Suprapubic skin (tissue), 4 donors: ENCODE results near the gene STX11. TPM values are rescaled to one million over a fixed set of nuclear protein-coding genes. Genes with fewer than 3 reads are reported as not detected.
"Not testable (repeated sequence)": the region's sequence is repeated elsewhere in the genome, so short reads cannot be mapped to it uniquely, and the experiment has no call there.

Experiments used
- DNase-seq, 2 donors: peaks; one replicate each; pipeline ENCODE4 v3.0.0-alpha.2; 2019; ENCODE audit warnings: low spot score in 2 of 2
- H3K27ac ChIP-seq: fragments of 200-600 bp; sonication (generic); one replicate; pipeline ENCODE4 v1.5.1; 2019
- H3K27me3 ChIP-seq: fragments of 200-600 bp; sonication (generic); one replicate; pipeline ENCODE4 v1.5.1; 2019
- H3K36me3 ChIP-seq: fragments of 200-600 bp; sonication (generic); one replicate; pipeline ENCODE4 v1.5.1; 2019
- H3K4me1 ChIP-seq: fragments of 200-600 bp; sonication (generic); one replicate; pipeline ENCODE4 v1.5.1; 2019
- H3K4me3 ChIP-seq: fragments of 200-600 bp; sonication (generic); one replicate; pipeline ENCODE4 v1.5.1; 2019; ENCODE audit warnings: mild to moderate bottlenecking
- H3K9me3 ChIP-seq: fragments of 200-600 bp; sonication (generic); one replicate; pipeline ENCODE4 v1.5.1; 2019
- EP300 ChIP-seq: sonication (generic); formaldehyde crosslinking; IDR thresholded peaks from one replicate; pipeline ENCODE4 v1.6.1; 2017; ENCODE audit warnings: antibody characterized with exemption
- POLR2A ChIP-seq, 2 donors: fragments of 450-650 bp; IDR thresholded peaks; one replicate each; pipeline ENCODE4 v1.6.1; 2017; ENCODE audit warnings: antibody characterized with exemption in 2 of 2, mild to moderate bottlenecking in 2 of 2, moderate library complexity in 2 of 2
- POLR2AphosphoS5 ChIP-seq, 3 donors: sonication (generic); formaldehyde crosslinking; IDR thresholded peaks; one replicate each; pipeline ENCODE4 v1.6.1; 2017; ENCODE audit warnings: antibody characterized with exemption in 3 of 3
- WGBS: methylation state at CpG from one replicate; pipeline ENCODE4 v1.1.5; 2018; 5-methylcytosine and 5-hydroxymethylcytosine counted together
- total RNA-seq, 4 donors: library from RNA; depleted of rRNA; stranded (reverse); fragments of >200 nt; gene quantifications; one replicate each; pipeline ENCODE4 v1.1.0, GENCODE V29; 2016
- TF ChIP-seq, protein P1 (sequence below), 2 donors: fragments of 200-600 bp in 1 of 2; fragments of 450-650 bp in 1 of 2; sonication (generic) in 1 of 2; IDR thresholded peaks; one replicate each; pipeline ENCODE4 v1.5.1; 2016 to 2019; ENCODE audit warnings: antibody characterized with exemption in 2 of 2, mild to moderate bottlenecking in 1 of 2, moderate library complexity in 1 of 2

The STX11 gene
- total RNA-seq, 4 donors from 2014 or later: 12.4 to 28.2 (median 17.3) TPM

DNA sequence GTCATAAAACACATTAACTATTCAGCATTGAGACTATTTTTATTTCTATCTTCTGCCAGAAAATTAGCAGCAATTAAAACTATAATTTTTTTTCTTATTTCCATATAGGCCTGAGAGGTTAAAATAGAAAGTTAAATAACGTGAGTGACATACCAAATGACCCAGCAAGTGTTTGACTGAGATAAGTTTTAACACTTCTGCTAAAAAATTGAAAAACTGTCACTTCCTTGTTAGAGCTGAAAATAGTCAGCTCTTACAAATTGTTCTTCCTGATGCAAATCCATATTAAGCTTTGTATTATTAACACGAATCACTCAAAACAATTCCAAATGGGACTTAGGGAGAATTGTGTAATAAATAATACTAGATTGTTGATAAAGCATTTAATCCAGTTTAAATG lies 26.5 kb upstream of the STX11 start:
- Histone ChIP-seq H3K36me3 (no peaks in the 10 kb centered on the region), H3K27me3 (no peaks in the 10 kb centered on the region), H3K4me3 (no peak overlapping the region), H3K9me3 (no peaks in the 10 kb centered on the region), H3K4me1 (no peaks in the 10 kb centered on the region), H3K27ac (no peak overlapping the region)
- 65% methylated on average over 2 of the region's 2 CpGs for WGBS
- no peak for TF ChIP-seq POLR2AphosphoS5 (IDR thresholded peaks at IDR 0.05)
- TF ChIP-seq, protein P1, sequence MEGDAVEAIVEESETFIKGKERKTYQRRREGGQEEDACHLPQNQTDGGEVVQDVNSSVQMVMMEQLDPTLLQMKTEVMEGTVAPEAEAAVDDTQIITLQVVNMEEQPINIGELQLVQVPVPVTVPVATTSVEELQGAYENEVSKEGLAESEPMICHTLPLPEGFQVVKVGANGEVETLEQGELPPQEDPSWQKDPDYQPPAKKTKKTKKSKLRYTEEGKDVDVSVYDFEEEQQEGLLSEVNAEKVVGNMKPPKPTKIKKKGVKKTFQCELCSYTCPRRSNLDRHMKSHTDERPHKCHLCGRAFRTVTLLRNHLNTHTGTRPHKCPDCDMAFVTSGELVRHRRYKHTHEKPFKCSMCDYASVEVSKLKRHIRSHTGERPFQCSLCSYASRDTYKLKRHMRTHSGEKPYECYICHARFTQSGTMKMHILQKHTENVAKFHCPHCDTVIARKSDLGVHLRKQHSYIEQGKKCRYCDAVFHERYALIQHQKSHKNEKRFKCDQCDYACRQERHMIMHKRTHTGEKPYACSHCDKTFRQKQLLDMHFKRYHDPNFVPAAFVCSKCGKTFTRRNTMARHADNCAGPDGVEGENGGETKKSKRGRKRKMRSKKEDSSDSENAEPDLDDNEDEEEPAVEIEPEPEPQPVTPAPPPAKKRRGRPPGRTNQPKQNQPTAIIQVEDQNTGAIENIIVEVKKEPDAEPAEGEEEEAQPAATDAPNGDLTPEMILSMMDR (IDR thresholded peaks at IDR 0.05): no peak
- TF ChIP-seq POLR2A (IDR thresholded peaks at IDR 0.05): no peak
- TF ChIP-seq EP300: no peak
- no peak for DNase-seq

DNA sequence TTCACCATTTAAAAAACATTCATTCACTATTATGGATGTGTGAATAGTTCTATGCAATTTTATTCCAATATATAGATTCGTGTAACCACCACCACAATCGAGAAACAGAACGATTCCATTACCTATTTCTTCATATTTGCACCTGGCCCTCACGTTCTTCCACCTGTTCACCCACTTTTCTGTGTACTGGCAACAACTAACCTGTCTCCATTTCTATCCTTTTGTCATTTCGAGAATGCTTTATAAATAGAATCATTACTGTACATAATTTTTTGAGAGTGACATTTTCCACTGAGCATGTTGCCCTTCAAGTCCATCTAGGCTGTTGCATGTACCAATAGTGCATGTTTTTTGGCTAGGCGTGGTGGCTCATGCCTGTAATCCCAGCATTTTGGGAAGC lies 23.2 kb upstream of the STX11 start:
- Histone ChIP-seq H3K4me3 (no peak overlapping the region), H3K36me3 (no peaks in the 10 kb centered on the region), H3K9me3 (no peaks in the 10 kb centered on the region), H3K27ac (no peak overlapping the region), H3K27me3 (no peaks in the 10 kb centered on the region), H3K4me1 (no peaks in the 10 kb centered on the region)
- TF ChIP-seq POLR2A (IDR thresholded peaks at IDR 0.05): no peak
- DNase-seq: no peak
- WGBS: 85% methylated on average over 6 of the region's 6 CpGs

DNA sequence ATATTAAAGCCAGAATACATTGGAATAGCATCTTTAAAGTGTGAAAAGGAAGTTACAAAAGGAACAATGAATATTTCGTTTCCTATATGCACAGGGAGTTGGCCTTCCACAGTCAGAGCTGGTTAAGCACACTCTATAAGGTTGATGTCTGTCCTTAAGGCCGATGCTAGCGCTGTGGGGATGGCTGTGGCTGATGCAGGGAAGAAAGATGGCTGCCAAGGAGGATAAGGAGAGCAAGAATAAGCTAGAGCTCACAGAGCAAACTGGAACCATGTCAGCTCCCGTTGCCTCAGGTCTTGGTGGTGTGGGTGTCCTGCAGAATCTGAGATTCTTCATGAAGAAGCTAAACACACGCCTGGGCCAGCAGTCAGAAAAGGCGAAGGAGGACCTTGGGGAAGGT lies 20.8 kb upstream of the STX11 start:
- Histone ChIP-seq H3K9me3 (no peaks in the 10 kb centered on the region), H3K27ac (no peak overlapping the region), H3K4me3 (no peak overlapping the region), H3K36me3 (no peaks in the 10 kb centered on the region), H3K4me1 (no peaks in the 10 kb centered on the region), H3K27me3 (no peaks in the 10 kb centered on the region)
- 89% methylated on average over 6 of the region's 6 CpGs for WGBS
- TF ChIP-seq EP300 (no peak), POLR2A (IDR thresholded peaks at IDR 0.05) (no peak), POLR2AphosphoS5 (IDR thresholded peaks at IDR 0.05) (no peak)
- TF ChIP-seq, protein P1 (IDR thresholded peaks at IDR 0.05): no peak
- DNase-seq: no peak

DNA sequence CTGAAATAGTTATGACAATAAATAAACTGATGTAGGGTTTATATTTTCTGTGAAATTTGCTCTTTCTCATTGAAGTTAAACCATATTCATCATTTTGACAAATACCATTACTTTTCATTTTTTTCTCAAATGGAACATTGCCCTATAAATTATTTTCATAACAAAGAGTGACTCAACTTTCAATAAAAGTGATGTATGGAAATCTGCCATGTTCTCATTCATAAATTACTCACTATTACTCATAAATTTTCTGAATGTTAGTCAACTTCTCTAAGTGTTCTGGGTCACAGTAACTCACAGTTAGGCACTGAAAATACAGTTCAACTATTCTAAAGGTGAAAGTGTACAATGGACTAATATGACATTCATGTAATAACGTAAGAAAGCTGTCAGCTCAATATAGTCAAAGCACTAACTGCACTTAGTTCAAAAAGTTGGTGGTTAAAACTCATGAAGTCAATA lies 19.0 kb upstream of the STX11 start:
- Histone ChIP-seq H3K9me3 (no peaks in the 10 kb centered on the region), H3K36me3 (no peaks in the 10 kb centered on the region), H3K4me1 (no peaks in the 10 kb centered on the region), H3K4me3 (no peak overlapping the region), H3K27me3 (no peaks in the 10 kb centered on the region), H3K27ac (no peak overlapping the region)
- TF ChIP-seq EP300 (no peak), POLR2AphosphoS5 (IDR thresholded peaks at IDR 0.05) (no peak), POLR2A (IDR thresholded peaks at IDR 0.05) (no peak)
- TF ChIP-seq, protein P1 (IDR thresholded peaks at IDR 0.05): no peak
- 44% methylated on average over 1 of the region's 1 CpG for WGBS
- DNase-seq: no peak

DNA sequence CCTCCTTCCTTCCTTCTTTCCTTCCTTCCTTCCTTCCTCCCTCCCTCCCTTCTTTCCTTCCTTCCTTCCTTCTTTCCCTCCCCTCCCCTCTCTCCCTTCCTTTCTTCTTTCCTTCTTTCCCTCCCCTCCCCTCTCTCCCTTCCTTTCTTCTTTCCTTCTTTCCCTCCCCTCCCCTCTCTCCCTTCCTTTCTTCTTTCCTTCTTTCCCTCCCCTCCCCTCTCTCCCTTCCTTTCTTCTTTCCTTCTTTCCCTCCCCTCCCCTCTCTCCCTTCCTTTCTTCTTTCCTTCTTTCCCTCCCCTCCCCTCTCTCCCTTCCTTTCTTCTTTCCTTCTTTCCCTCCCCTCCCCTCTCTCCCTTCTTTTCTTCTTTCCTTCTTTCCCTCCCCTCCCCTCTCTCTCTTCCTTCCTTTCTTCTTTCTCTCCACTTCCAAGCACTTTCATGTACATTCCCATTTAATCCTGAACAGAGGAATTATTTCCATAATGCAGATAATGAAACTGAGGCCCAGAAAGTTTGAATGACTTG lies 18.1 kb upstream of the STX11 start:
- not testable (repeated sequence) for DNase-seq, H3K27me3 ChIP-seq, H3K27ac ChIP-seq, H3K36me3 ChIP-seq, H3K4me1 ChIP-seq, H3K4me3 ChIP-seq, H3K9me3 ChIP-seq

DNA sequence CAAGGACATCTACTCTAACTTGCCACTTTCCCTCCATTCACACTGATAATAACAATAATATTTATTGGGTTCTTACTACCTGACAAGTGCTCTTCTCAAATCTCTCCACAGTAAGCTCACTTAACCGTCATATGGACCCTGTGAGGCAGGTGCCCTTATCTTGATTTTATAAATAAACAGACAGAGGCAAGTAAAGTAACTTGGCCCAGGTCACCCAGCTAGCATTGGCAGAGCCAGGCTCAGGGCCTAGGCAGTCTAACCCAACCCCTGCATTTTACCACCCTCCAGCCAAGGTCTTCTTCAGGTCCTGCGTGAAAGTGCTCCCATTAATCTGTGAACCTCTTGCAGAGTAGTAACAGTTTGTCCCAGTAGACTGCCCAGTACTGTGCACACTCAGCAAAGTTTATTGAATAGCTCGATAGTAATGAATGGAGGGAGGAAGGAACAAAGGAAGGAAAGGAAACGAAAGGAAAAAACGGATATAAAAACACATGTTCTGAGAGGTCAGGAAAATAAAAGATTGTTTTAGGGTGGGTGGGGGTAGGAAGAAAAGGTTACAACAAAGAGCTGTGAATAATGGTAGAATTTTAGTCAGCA lies 17.0 kb upstream of the STX11 start:
- Histone ChIP-seq H3K9me3 (no peaks in the 10 kb centered on the region), H3K4me3 (no peak overlapping the region), H3K36me3 (no peaks in the 10 kb centered on the region), H3K4me1 (no peaks in the 10 kb centered on the region), H3K27ac (no peak overlapping the region), H3K27me3 (no peaks in the 10 kb centered on the region)
- TF ChIP-seq EP300: no peak
- TF ChIP-seq, protein P1 (IDR thresholded peaks at IDR 0.05): no peak
- no peak for TF ChIP-seq POLR2AphosphoS5 (IDR thresholded peaks at IDR 0.05)
- no peak for TF ChIP-seq POLR2A (IDR thresholded peaks at IDR 0.05)
- no peak for DNase-seq
- WGBS: 85% methylated on average over 5 of the region's 5 CpGs
